Stimulated activated CD4-positive, alpha-beta T cell treated with anti-CD3 and anti-CD28 coated beads, Interleukin-12 subunit alpha, Interleukin-12 subunit beta, amount 100 ng/mL, for 4 hours (primary cell): ENCODE measurements around the gene ATP8A2.
"Not testable (repeated sequence)": the region's sequence is repeated elsewhere in the genome, so short reads cannot be mapped to it uniquely, and the experiment has no call there.

Experiments used
- DNase-seq: peaks from one replicate; pipeline ENCODE4 v3.0.0-alpha.2; 2020

The ATP8A2 gene

GRCh38 chr13:25774056-25774455 lies 402.3 kb downstream of the ATP8A2 start:
- not testable (repeated sequence) for DNase-seq

- no peak for DNase-seq
Measured at GRCh38 chr13:25775275-25775674, 403.5 kb downstream of the ATP8A2 start.

GRCh38 chr13:25775986-25776385 lies 404.2 kb downstream of the ATP8A2 start:
- DNase-seq: no peak

DNA sequence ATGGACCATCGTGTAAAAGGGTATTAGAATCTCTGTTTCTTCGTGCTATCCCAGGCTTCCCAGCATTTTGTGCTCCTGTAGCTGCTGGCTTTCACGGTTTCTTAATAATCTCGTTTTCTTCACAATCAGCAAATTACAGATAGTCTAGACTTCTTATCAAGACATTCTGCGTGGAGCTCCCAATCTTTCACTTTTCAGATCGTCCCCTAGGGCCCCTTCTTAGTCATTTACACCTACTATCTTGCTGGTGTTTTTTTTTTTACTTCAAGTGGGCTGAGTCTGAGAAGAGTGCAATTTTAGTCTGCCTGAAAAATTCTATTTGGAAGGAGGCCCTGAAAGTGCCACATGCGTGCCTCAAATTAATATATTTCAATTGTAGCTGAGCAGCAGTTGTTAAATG lies 404.9 kb downstream of the ATP8A2 start:
- no peak for DNase-seq

DNA sequence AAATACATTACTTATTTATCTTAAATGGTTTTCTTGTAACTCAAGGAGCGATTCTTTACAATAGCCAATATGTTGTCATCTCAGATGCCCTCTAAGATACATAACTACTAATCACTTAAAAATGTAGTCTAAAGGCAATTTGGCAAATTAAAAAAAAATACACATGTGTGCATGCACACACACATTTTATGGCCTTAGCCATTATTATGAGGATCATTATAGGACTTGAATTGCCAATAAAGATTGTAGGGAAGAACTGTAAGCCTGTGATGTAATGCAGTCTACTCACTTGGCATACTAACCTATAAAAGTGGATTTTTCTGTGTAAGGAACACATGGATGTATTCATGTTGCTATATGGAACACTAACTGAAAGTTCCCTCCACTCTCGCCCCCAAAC lies 405.7 kb downstream of the ATP8A2 start:
- DNase-seq: no peak

DNA sequence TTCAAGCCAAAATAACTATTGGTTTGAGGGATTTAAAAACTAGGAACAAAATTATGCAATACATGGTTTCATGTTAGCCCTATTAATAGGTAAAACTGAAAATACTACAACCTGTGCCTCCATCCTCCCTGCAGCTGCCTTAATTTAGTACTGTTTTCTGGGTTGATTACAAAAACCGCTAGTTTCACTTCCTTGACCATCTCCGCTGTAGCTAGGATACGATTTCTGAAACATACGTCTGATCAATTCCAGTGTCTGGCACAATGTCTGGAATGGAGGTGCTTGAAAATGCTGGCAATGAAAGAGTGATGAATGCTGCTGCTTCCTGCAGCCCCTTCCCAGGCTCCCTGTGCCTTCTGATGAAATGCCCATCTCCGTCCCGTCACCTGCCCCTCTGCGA lies 406.6 kb downstream of the ATP8A2 start:
- no peak for DNase-seq

GRCh38 chr13:25778808-25779305 lies 407.1 kb downstream of the ATP8A2 start:
- DNase-seq: no peak

- DNase-seq: no peak
Measured at GRCh38 chr13:25783076-25783475, 411.3 kb downstream of the ATP8A2 start.

- no peak for DNase-seq
Measured at GRCh38 chr13:25783601-25784024, 411.8 kb downstream of the ATP8A2 start.

- no peak for DNase-seq
Measured at GRCh38 chr13:25784119-25784518, 412.3 kb downstream of the ATP8A2 start.

GRCh38 chr13:25790137-25790536 lies 418.4 kb downstream of the ATP8A2 start:
- not testable (repeated sequence) for DNase-seq

- no peak for DNase-seq
Measured at GRCh38 chr13:25795277-25795676, 423.5 kb downstream of the ATP8A2 start.

DNA sequence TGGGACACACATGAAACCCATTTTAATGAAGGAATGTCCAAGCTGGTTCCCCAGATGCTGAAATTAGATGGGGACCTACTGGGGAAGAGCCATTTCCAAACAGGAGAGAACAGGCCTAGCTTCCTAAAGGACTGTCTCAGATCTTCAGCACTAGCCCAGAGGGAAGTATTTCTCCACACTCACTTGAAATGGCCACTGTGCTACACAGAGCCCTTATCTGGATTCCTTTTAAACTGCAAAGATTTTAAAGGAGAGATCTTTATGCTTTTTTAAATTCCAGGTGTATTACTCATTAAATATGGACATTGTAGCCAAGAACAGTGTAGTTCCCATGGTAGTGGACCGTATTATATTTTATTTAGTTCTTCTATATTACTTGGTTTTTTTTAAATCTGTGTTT lies 424.7 kb downstream of the ATP8A2 start:
- no peak for DNase-seq

GRCh38 chr13:25798998-25799397 lies 427.2 kb downstream of the ATP8A2 start:
- no peak for DNase-seq

DNA sequence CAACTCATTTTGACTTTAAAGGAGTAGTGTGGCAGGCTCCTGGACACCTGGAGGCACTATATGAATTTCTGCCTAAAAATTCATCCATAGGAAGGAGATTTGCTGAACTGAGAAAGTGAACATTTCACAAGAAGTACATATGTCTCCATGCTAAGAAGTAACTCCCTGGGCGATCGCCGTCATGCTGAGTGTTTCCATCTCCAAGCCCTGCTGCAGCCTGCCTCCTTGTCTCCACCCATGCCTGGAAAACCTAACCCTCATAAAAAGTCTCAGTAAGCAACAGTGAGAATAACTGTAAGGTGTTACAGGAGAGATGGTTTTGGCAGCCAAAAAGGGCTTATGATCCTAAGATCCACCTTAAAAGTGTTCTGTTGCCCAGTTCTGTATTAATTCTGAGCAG lies 428.7 kb downstream of the ATP8A2 start:
- no peak for DNase-seq

GRCh38 chr13:25802579-25802978 lies 430.8 kb downstream of the ATP8A2 start:
- DNase-seq: no peak

- DNase-seq: no peak
Measured at GRCh38 chr13:25803641-25804040, 431.9 kb downstream of the ATP8A2 start.

DNA sequence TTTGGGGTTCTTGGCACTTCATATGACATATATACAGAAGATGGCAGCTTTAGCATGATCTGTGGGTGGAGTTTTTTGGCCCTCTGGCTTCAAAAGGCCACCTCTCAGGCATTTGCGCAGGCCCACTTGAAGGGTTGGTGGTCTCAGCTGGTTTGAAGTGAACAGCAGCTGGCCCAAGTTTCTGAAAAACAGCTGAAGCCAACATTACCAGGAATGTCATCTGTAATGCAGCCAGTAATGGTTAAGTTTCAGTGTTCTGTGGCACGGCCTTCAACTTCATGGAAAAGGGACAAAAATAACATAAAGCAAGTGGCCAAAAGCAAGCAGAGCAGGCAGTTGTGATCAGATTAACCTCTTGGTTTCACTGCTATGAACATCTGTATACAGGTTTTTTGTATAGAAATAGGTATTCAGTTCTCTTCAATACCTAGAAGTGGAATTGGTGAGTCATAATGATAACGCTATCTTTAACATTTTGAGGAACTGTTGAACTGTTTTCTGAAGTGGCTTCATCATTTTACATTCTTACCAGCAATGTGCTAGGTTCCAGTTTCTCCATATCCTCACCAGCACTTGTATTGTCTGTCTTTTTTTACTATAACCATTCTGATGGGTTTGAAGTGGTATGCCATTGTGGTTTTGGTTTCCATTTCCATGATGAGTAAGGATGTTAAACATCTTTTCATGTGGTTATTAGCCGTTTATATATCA lies 434.6 kb downstream of the ATP8A2 start:
- no peak for DNase-seq

- DNase-seq: no peak
Measured at GRCh38 chr13:25807562-25807961, 435.8 kb downstream of the ATP8A2 start.

- no peak for DNase-seq
Measured at GRCh38 chr13:25811506-25811905, 439.7 kb downstream of the ATP8A2 start.

DNA sequence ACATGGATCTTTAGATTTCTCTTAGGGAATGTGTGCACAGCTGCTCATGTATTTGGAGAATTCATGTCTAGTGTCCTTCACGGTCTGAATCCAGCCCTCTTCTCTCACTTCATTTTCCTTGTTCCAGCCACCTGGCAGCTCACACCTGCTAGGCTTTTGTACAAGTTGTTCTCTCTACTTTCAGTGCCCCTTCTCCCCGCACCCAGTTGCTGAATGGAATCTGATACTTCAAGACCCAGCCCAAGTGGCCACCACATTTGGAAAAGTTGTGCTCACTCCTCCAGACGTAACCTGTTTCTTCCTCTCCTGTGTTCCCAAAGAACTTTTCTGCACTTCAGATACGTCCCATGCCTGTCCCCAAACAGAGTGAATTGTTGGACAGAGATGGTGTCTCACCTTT lies 444.5 kb downstream of the ATP8A2 start:
- DNase-seq: no peak

GRCh38 chr13:25819856-25820530 lies 448.2 kb downstream of the ATP8A2 start:
- no peak for DNase-seq

- no peak for DNase-seq
Measured at GRCh38 chr13:25821776-25822175, 450.0 kb downstream of the ATP8A2 start.

GRCh38 chr13:25827221-25827620 lies 455.4 kb downstream of the ATP8A2 start:
- DNase-seq: not testable (repeated sequence)
